T-cell (primary cell): ENCODE data around the gene RPN2. TPM values are rescaled to one million over a fixed set of nuclear protein-coding genes. Genes with fewer than 3 reads are reported as not detected.

ENCODE experiments used
- ATAC-seq, 4 experiments: fragments of 200-7000 bp in 3 of 4; fragments of 150-1000 bp in 1 of 4; cut with Tn5 transposase; replicated peaks in 1 of 4; 1 replicate in 3 of 4; 2 replicates in 1 of 4; pipeline ENCODE4 v1.10.0; 2021; ENCODE audit warnings: moderate library complexity in 3 of 4, mild to moderate bottlenecking in 2 of 4, moderate number of reproducible peaks in 1 of 4
- CTCF ChIA-PET, 2 donors: fragments of 300-600 bp; sonication (Branson Sonifier 250); formaldehyde crosslinking; loops; one replicate each; lab custom pipeline; 2022; ENCODE audit warnings: antibody characterized with exemption in 2 of 2; lab: Charles Lee
- POLR2A ChIA-PET, 2 donors: fragments of 300-600 bp; sonication (Branson Sonifier 250); formaldehyde crosslinking; loops; one replicate each; lab custom pipeline; 2022; ENCODE audit warnings: antibody characterized with exemption in 2 of 2; lab: Charles Lee
- DNase-seq, 35 experiments: peaks; one replicate each; pipeline versions ENCODE4 v3.0.0 to v3.0.0-alpha.2; 2013 to 2023
- H3K27ac ChIP-seq: one replicate; pipeline ENCODE4 v1.5.1; 2013; ENCODE audit warnings: low read length
- H3K27me3 ChIP-seq, 2 experiments: replicated peaks in 1 of 2; 1 replicate in 1 of 2; 2 replicates in 1 of 2; pipeline versions ENCODE4 v1.6.1 to v1.7.0; 2013; ENCODE audit warnings: low read length in 1 of 2, mixed read lengths in 1 of 2; ENCODE audit not compliant: control insufficient read depth in 2 of 2, insufficient read depth in 2 of 2; ENCODE audit errors: extremely low read depth in 1 of 2
- H3K36me3 ChIP-seq, 2 donors: 1 replicate in 1 of 2; 2 replicates in 1 of 2; pipeline versions ENCODE4 v1.6.1 to v1.7.0; 2013; ENCODE audit warnings: low read length in 1 of 2; ENCODE audit not compliant: control insufficient read depth in 2 of 2, insufficient read depth in 1 of 2; ENCODE audit errors: extremely low read depth in 1 of 2
- H3K4me1 ChIP-seq, 2 experiments: 1 replicate in 1 of 2; 2 replicates in 1 of 2; pipeline versions ENCODE4 v1.6.1 to v1.7.0; 2013; ENCODE audit warnings: low read length in 2 of 2, mixed read lengths in 1 of 2; ENCODE audit not compliant: insufficient read depth in 2 of 2, control insufficient read depth in 1 of 2; ENCODE audit errors: extremely low read depth in 1 of 2
- H3K4me3 ChIP-seq, 2 donors: 1 replicate in 1 of 2; 2 replicates in 1 of 2; pipeline versions ENCODE4 v1.5.1 to v1.7.0; 2013; ENCODE audit warnings: mild to moderate bottlenecking in 2 of 2, low read length in 1 of 2, moderate library complexity in 1 of 2; ENCODE audit not compliant: control insufficient read depth in 1 of 2; ENCODE audit errors: extremely low read depth in 1 of 2
- H3K9me3 ChIP-seq: 2 replicates; pipeline ENCODE4 v1.7.0; 2013
- H3K27ac Mint-ChIP-seq, 2 donors: one replicate each; pipeline ENCODE4 v1.8.0; 2020 to 2021; ENCODE audit warnings: mild to moderate bottlenecking in 2 of 2, mixed read lengths in 2 of 2
- H3K27me3 Mint-ChIP-seq, 2 donors: one replicate each; pipeline ENCODE4 v1.8.0; 2021 to 2022; ENCODE audit warnings: mixed read lengths in 2 of 2
- H3K36me3 Mint-ChIP-seq: one replicate; pipeline ENCODE4 v1.8.0; 2021; ENCODE audit warnings: mixed read lengths
- H3K4me1 Mint-ChIP-seq, 3 donors: one replicate each; pipeline ENCODE4 v1.8.0; 2020 to 2022; ENCODE audit warnings: mixed read lengths in 3 of 3, mild to moderate bottlenecking in 1 of 3
- H3K4me3 Mint-ChIP-seq, 3 donors: one replicate each; pipeline ENCODE4 v1.8.0; 2020 to 2022; ENCODE audit warnings: mild to moderate bottlenecking in 3 of 3, mixed read lengths in 3 of 3, moderate library complexity in 3 of 3
- H3K9me3 Mint-ChIP-seq, 3 donors: one replicate each; pipeline ENCODE4 v1.8.0; 2020 to 2022; ENCODE audit warnings: mixed read lengths in 3 of 3
- WGBS: methylation state at CpG from one replicate; pipeline ENCODE4 v1.1.5; 2013; ENCODE audit warnings: missing lambda C conversion rate; ENCODE audit not compliant: insufficient coverage; 5-methylcytosine and 5-hydroxymethylcytosine counted together
- total RNA-seq, 35 experiments: library from RNA in 6 of 35; stranded (reverse) in 6 of 35; fragments of 120-200 nt in 1 of 35; gene quantifications; one replicate each; pipeline versions ENCODE4 v1.2.1 to v1.2.4 and lab custom pipeline; 2013 to 2026

Gene RPN2
- total RNA-seq, 5 donors from 2014 or later (not counting 1 experiment from before 2014, with no cell fraction given) = 88.8 to 130 (median 121) TPM

GRCh38 chr20:37218441-37218840, 39.3 kb downstream of the RPN2 start:
- Histone ChIP-seq H3K4me3 (no peak overlapping the region), H3K36me3 (peaks cover 4 to 67% of the 10 kb centered on the region in 2 donors), H3K4me1 (no peaks in the 10 kb centered on the region), H3K27ac (no peak overlapping the region), H3K27me3 (no peaks in the 10 kb centered on the region), H3K9me3 (no peaks in the 10 kb centered on the region)
- ATAC-seq (no peak), DNase-seq (no peak)
- H3K9me3 Mint-ChIP-seq = no peaks in the 10 kb centered on the region
- ChIA-PET POLR2A (no interaction called here), CTCF (no interaction called here)
- no peak overlapping the region for H3K27ac Mint-ChIP-seq
- H3K27me3 Mint-ChIP-seq = no peaks in the 10 kb centered on the region
- peaks cover 41% of the 10 kb centered on the region for H3K36me3 Mint-ChIP-seq
- H3K4me3 Mint-ChIP-seq = no peak overlapping the region
- no peaks in the 10 kb centered on the region for H3K4me1 Mint-ChIP-seq
- 93% methylated on average over 3 of the region's 4 CpGs for WGBS

DNA sequence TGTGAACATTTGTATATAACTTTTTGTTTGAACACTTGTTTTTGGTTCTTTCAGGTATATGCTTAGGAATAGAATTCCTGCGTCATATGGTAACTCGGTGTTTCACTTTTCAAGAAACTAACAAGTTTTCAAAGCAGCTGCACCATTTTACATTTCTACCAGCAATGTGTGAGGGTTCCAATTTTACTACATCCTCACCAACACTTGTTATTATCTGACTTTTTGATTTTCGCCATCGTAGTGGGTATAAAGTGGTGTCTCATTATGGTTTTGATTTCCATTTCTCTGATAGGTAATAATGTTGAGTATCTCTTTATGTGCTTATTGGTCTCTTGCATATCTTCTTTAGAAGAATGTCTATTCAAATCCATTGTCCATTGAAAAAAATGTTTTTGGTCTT, 39.8 kb downstream of the RPN2 start:
- Histone ChIP-seq H3K4me3 (no peak overlapping the region), H3K36me3 (peaks cover 4 to 67% of the 10 kb centered on the region in 2 donors), H3K4me1 (no peaks in the 10 kb centered on the region), H3K27me3 (no peaks in the 10 kb centered on the region), H3K9me3 (no peaks in the 10 kb centered on the region), H3K27ac (no peak overlapping the region)
- no CpG with 5 or more reads among the region's 4 CpGs for WGBS
- no peaks in the 10 kb centered on the region for H3K4me1 Mint-ChIP-seq
- DNase-seq (no peak), ATAC-seq (no peak)
- no peak overlapping the region for H3K4me3 Mint-ChIP-seq
- H3K27ac Mint-ChIP-seq = no peak overlapping the region
- H3K9me3 Mint-ChIP-seq = no peaks in the 10 kb centered on the region
- H3K27me3 Mint-ChIP-seq = no peaks in the 10 kb centered on the region
- peaks cover 42% of the 10 kb centered on the region for H3K36me3 Mint-ChIP-seq
- POLR2A ChIA-PET = no interaction called here
- CTCF ChIA-PET = no interaction called here

- no peak for DNase-seq
- Mint-ChIP-seq H3K27me3 (no peaks in the 10 kb centered on the region), H3K9me3 (no peaks in the 10 kb centered on the region), H3K27ac (no peak overlapping the region), H3K4me1 (no peaks in the 10 kb centered on the region), H3K36me3 (peaks cover 43% of the 10 kb centered on the region), H3K4me3 (no peak overlapping the region)
- no CpG with 5 or more reads among the region's 10 CpGs for WGBS
- H3K27me3 ChIP-seq = no peaks in the 10 kb centered on the region
- H3K4me3 ChIP-seq = no peak overlapping the region
- H3K9me3 ChIP-seq = no peaks in the 10 kb centered on the region
- no peak for ATAC-seq
- no peak overlapping the region for H3K27ac ChIP-seq
- H3K36me3 ChIP-seq = peaks cover 4 to 69% of the 10 kb centered on the region in 2 donors
- ChIA-PET CTCF (interaction anchor here in 1 of 2 donors (0.5 kb wide), 1 partner anchor 297 kb away, joined by 3 read pairs; no protein-coding TSS in a partner anchor), POLR2A (interaction anchor here in 1 of 2 donors (0.7 kb wide), 2 partner anchors 78 to 645 kb away, joined by 7 to 16 read pairs; no protein-coding TSS in a partner anchor)
- H3K4me1 ChIP-seq = no peaks in the 10 kb centered on the region
These were observed 40.9 kb downstream of the RPN2 start for GRCh38 chr20:37219751-37220668.

DNA sequence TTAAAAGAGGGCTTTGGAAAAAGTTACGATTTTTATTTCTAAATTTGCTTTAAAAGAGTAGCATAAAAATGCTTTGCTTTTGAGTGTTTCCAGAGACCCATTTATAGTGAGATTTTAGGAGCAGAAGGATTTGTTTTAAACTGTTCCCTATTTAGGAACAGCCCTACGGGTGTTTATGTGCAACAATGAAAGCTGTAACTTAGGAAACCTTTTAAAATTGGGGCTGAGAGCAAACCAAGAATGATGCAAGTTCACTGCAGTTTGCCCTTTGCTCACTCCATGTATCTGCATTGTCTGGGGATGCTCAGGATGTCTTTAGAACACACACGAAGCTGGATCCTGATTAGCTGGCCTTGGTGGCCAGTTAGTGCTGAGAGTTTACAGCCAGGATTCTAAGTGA, 41.6 kb downstream of the RPN2 start:
- ChIA-PET CTCF (interaction anchor here in 1 of 2 donors (0.5 kb wide), 1 partner anchor 297 kb away, joined by 3 read pairs; no protein-coding TSS in a partner anchor), POLR2A (interaction anchor here in 1 of 2 donors (0.7 kb wide), 2 partner anchors 77 to 646 kb away, joined by 7 to 16 read pairs; no protein-coding TSS in a partner anchor)
- peaks cover 2 to 74% of the 10 kb centered on the region in 2 donors for H3K36me3 ChIP-seq
- no peaks in the 10 kb centered on the region for H3K4me1 ChIP-seq
- Mint-ChIP-seq H3K9me3 (no peaks in the 10 kb centered on the region), H3K4me3 (no peak overlapping the region), H3K27me3 (no peaks in the 10 kb centered on the region), H3K4me1 (no peaks in the 10 kb centered on the region), H3K36me3 (peaks cover 41% of the 10 kb centered on the region), H3K27ac (no peak overlapping the region)
- ATAC-seq = no peak
- no peak for DNase-seq
- WGBS = 20% methylated on average over 1 of the region's 3 CpGs
- no peak overlapping the region for H3K4me3 ChIP-seq
- H3K27me3 ChIP-seq = no peaks in the 10 kb centered on the region
- H3K9me3 ChIP-seq = no peaks in the 10 kb centered on the region
- H3K27ac ChIP-seq = no peak overlapping the region

GRCh38 chr20:37222086-37222485, 43.0 kb downstream of the RPN2 start:
- DNase-seq (no peak), ATAC-seq (no peak)
- Mint-ChIP-seq H3K9me3 (no peaks in the 10 kb centered on the region), H3K27me3 (no peaks in the 10 kb centered on the region), H3K4me1 (no peaks in the 10 kb centered on the region), H3K27ac (no peak overlapping the region), H3K4me3 (no peak overlapping the region), H3K36me3 (peaks cover 44% of the 10 kb centered on the region)
- Histone ChIP-seq H3K4me1 (no peaks in the 10 kb centered on the region), H3K4me3 (no peak overlapping the region), H3K36me3 (peaks cover 2 to 78% of the 10 kb centered on the region in 2 donors), H3K27me3 (no peaks in the 10 kb centered on the region), H3K9me3 (no peaks in the 10 kb centered on the region), H3K27ac (no peak overlapping the region)
- ChIA-PET CTCF (no interaction called here), POLR2A (no interaction called here)
- WGBS = 100% methylated on average over 2 of the region's 4 CpGs

- H3K4me1 ChIP-seq = no peaks in the 10 kb centered on the region
- H3K27ac ChIP-seq = no peak overlapping the region
- Mint-ChIP-seq H3K4me3 (no peak overlapping the region), H3K27me3 (no peaks in the 10 kb centered on the region), H3K4me1 (no peaks in the 10 kb centered on the region), H3K27ac (no peak overlapping the region), H3K9me3 (no peaks in the 10 kb centered on the region), H3K36me3 (peaks cover 54% of the 10 kb centered on the region)
- H3K36me3 ChIP-seq = peaks cover 5 to 84% of the 10 kb centered on the region in 2 donors
- H3K27me3 ChIP-seq = no peaks in the 10 kb centered on the region
- ChIA-PET POLR2A (no interaction called here), CTCF (interaction anchor here in 1 of 2 donors (0.6 to 0.7 kb wide), 2 partner anchors 312 to 587 kb away, joined by 4 read pairs; no protein-coding TSS in a partner anchor)
- H3K4me3 ChIP-seq = no peak overlapping the region
- no peak for ATAC-seq
- peak in 2 of 35 experiments; percentile 2 to 33 for DNase-seq
- H3K9me3 ChIP-seq = no peaks in the 10 kb centered on the region
These were observed 43.9 kb downstream of the RPN2 start for GRCh38 chr20:37223053-37223452.
